CD4-positive, alpha-beta T cell treated with Interleukin-2 at 100 ng/mL for 4 hours (primary cell): Measurements from ENCODE around the gene EYS.
"Not testable (repeated sequence)": the region's sequence is repeated elsewhere in the genome, so short reads cannot be mapped to it uniquely, and the experiment has no call there.

Experiments used
- DNase-seq: peaks from one replicate; pipeline ENCODE4 v3.0.0-alpha.2; 2020; ENCODE audit warnings: low spot score

EYS gene

GRCh38 chr6:63947792-63948529, 1759.1 kb downstream of the EYS start:
- no peak for DNase-seq

GRCh38 chr6:63945987-63946386, 1761.0 kb downstream of the EYS start:
- no peak for DNase-seq

GRCh38 chr6:63943826-63944225, 1763.2 kb downstream of the EYS start:
- DNase-seq, result no peak

- DNase-seq, result no peak
Observed at GRCh38 chr6:63941747-63942470, 1765.1 kb downstream of the EYS start.

- DNase-seq, result no peak
Observed at GRCh38 chr6:63940056-63940455, 1767.0 kb downstream of the EYS start.

- DNase-seq, result no peak
Observed at GRCh38 chr6:63936399-63936798, 1770.6 kb downstream of the EYS start.

- DNase-seq, result no peak
Observed at GRCh38 chr6:63935732-63936131, 1771.3 kb downstream of the EYS start.

- not testable (repeated sequence) for DNase-seq
Observed at GRCh38 chr6:63933948-63934347, 1773.1 kb downstream of the EYS start.

- DNase-seq, result no peak
Observed at GRCh38 chr6:63930848-63931247, 1776.2 kb downstream of the EYS start.

GRCh38 chr6:63929111-63929510, 1777.9 kb downstream of the EYS start:
- no peak for DNase-seq

GRCh38 chr6:63928613-63929012, 1778.4 kb downstream of the EYS start:
- no peak for DNase-seq

GRCh38 chr6:63926950-63927927, 1779.8 kb downstream of the EYS start:
- no peak for DNase-seq

GRCh38 chr6:63926258-63926780, 1780.7 kb downstream of the EYS start:
- DNase-seq, result no peak

GRCh38 chr6:63923139-63923739, 1783.8 kb downstream of the EYS start:
- DNase-seq, result peak; percentile 29

GRCh38 chr6:63919556-63920110, 1787.4 kb downstream of the EYS start:
- no peak for DNase-seq

GRCh38 chr6:63912887-63913286, 1794.1 kb downstream of the EYS start:
- DNase-seq, result no peak

- DNase-seq, result no peak
Observed at GRCh38 chr6:63910863-63911551, 1796.0 kb downstream of the EYS start.

GRCh38 chr6:63904650-63905248, 1802.3 kb downstream of the EYS start:
- DNase-seq, result no peak

GRCh38 chr6:63899550-63899949, 1807.5 kb downstream of the EYS start:
- no peak for DNase-seq

GRCh38 chr6:63897952-63898351, 1809.1 kb downstream of the EYS start:
- no peak for DNase-seq
